Measurements from ENCODE around the gene NLK.
"Not testable (repeated sequence)": the region's sequence is repeated elsewhere in the genome, so short reads cannot be mapped to it uniquely, and the experiment has no call there.

Gene NLK

GRCh38 chr17:28231624-28232023, 189.1 kb downstream of the NLK start:
- not testable (repeated sequence) for DNase-seq (ENCODE audit: low read depth)

GRCh38 chr17:28232966-28233870, 190.7 kb downstream of the NLK start:
- not testable (repeated sequence) for DNase-seq (ENCODE audit: low read depth)

- not testable (repeated sequence) for DNase-seq (ENCODE audit: low read depth)
These were observed 191.7 kb downstream of the NLK start for GRCh38 chr17:28233872-28234856.

- not testable (repeated sequence) for DNase-seq (ENCODE audit: low read depth)
These were observed 192.7 kb downstream of the NLK start for GRCh38 chr17:28235066-28235700.

GRCh38 chr17:28236033-28236653, 193.7 kb downstream of the NLK start:
- DNase-seq (ENCODE audit: low read depth), result not testable (repeated sequence)

GRCh38 chr17:28238547-28239270, 196.2 kb downstream of the NLK start:
- DNase-seq (ENCODE audit: low read depth), result not testable (repeated sequence)

GRCh38 chr17:28239271-28239624, 196.8 kb downstream of the NLK start:
- DNase-seq (ENCODE audit: low read depth), result no peak

GRCh38 chr17:28240688-28241340, 198.3 kb downstream of the NLK start:
- DNase-seq (ENCODE audit: low read depth), result no peak

- DNase-seq (ENCODE audit: low read depth), result no peak
These were observed 200.3 kb downstream of the NLK start for GRCh38 chr17:28242791-28243190.

- DNase-seq (ENCODE audit: low read depth), result not testable (repeated sequence)
These were observed 200.8 kb downstream of the NLK start for GRCh38 chr17:28243268-28243667.

GRCh38 chr17:28244446-28244845, 202.0 kb downstream of the NLK start:
- no peak for DNase-seq (ENCODE audit: low read depth)

All from GM04503 (cell line).